Embryonic facial prominence (tissue), 1 donor: ENCODE results near the gene LDLRAD4.
A peak's percentile ranks its signal among the peaks of the same experiment; 100 is the strongest.

Experiments
- DNase-seq: peaks from one replicate; pipeline ENCODE4 v3.0.0-alpha.2; 2016; ENCODE audit errors: extremely low spot score

LDLRAD4 gene

GRCh38 chr18:13370995-13371625 is 152.6 kb downstream of the LDLRAD4 start:
- no peak for DNase-seq

GRCh38 chr18:13371689-13372418 is 153.3 kb downstream of the LDLRAD4 start:
- no peak for DNase-seq

GRCh38 chr18:13372531-13372951 is 154.0 kb downstream of the LDLRAD4 start:
- DNase-seq, result no peak

- no peak for DNase-seq
Observed at GRCh38 chr18:13374096-13374467, 155.5 kb downstream of the LDLRAD4 start.

GRCh38 chr18:13374468-13375301 is 156.1 kb downstream of the LDLRAD4 start:
- no peak for DNase-seq

GRCh38 chr18:13375302-13376255 is 157.0 kb downstream of the LDLRAD4 start:
- no peak for DNase-seq

- no peak for DNase-seq
Observed at GRCh38 chr18:13376298-13376840, 157.8 kb downstream of the LDLRAD4 start.

- DNase-seq, result no peak
Observed at GRCh38 chr18:13376841-13377351, 158.3 kb downstream of the LDLRAD4 start.

GRCh38 chr18:13377496-13377895 is 158.9 kb downstream of the LDLRAD4 start:
- no peak for DNase-seq

GRCh38 chr18:13378150-13378549 is 159.6 kb downstream of the LDLRAD4 start:
- no peak for DNase-seq

GRCh38 chr18:13379062-13379865 is 160.7 kb downstream of the LDLRAD4 start:
- DNase-seq, result no peak

GRCh38 chr18:13379930-13380690 is 161.6 kb downstream of the LDLRAD4 start:
- DNase-seq, result peak; percentile 11

GRCh38 chr18:13380691-13381070 is 162.1 kb downstream of the LDLRAD4 start:
- DNase-seq, result no peak

GRCh38 chr18:13381331-13381730 is 162.8 kb downstream of the LDLRAD4 start:
- DNase-seq, result no peak

- peak; percentile 46 for DNase-seq
Observed at GRCh38 chr18:13381944-13382365, 163.4 kb downstream of the LDLRAD4 start.

GRCh38 chr18:13382366-13382953 is 163.9 kb downstream of the LDLRAD4 start:
- peak; percentile 81 for DNase-seq

GRCh38 chr18:13382954-13383827 is 164.6 kb downstream of the LDLRAD4 start:
- DNase-seq, result no peak
